Measurements from ENCODE around the gene ST8SIA2.

DNA sequence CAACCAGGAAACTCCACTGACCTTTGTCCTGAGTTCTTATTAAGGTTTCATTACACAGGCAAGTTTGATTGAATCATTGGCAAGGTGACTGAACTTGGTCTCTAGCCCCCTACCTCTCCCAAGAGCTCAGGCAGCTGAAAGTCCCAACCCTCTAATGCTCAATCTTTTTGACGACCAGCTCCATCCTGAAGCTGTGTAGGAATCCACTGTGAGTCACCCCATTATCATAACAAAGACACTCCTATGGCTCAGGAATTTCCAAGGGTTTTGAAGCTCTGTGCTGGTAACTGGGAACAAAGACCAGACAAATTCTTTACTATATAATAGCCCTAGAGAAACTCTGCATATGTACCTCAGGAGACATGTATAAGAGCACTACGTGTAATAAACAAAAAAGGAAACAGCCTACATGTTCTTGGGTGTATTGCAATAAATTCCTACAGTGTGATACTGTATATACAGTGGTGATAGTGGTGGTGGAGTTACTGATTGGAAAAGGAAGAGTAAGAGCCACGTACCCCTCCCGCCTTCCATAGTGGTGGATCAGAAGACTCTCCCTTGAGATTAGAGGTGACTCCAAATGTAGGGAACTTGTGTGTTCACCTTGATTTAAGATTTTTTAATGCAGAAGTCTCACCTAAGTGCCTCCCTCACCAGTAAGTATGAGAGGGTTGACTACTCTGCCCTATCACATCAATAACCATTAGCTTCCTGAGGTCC is 116.6 kb downstream of the ST8SIA2 start:
- TF ChIP-seq, protein P1, sequence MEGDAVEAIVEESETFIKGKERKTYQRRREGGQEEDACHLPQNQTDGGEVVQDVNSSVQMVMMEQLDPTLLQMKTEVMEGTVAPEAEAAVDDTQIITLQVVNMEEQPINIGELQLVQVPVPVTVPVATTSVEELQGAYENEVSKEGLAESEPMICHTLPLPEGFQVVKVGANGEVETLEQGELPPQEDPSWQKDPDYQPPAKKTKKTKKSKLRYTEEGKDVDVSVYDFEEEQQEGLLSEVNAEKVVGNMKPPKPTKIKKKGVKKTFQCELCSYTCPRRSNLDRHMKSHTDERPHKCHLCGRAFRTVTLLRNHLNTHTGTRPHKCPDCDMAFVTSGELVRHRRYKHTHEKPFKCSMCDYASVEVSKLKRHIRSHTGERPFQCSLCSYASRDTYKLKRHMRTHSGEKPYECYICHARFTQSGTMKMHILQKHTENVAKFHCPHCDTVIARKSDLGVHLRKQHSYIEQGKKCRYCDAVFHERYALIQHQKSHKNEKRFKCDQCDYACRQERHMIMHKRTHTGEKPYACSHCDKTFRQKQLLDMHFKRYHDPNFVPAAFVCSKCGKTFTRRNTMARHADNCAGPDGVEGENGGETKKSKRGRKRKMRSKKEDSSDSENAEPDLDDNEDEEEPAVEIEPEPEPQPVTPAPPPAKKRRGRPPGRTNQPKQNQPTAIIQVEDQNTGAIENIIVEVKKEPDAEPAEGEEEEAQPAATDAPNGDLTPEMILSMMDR (IDR thresholded peaks at IDR 0.05), result no peak
- TF ChIP-seq POLR2AphosphoS5 (IDR thresholded peaks at IDR 0.05), result no peak
- no peak for TF ChIP-seq EP300 (IDR thresholded peaks at IDR 0.05)
